HepG2 (cell line): ENCODE results near the gene IL2RG. TPM values are rescaled to one million over a fixed set of nuclear protein-coding genes. Genes with fewer than 3 reads are reported as not detected.

ENCODE experiments used
- ATAC-seq: fragments of 200-7000 bp; cut with Tn5 transposase; 3 replicates; pipeline ENCODE4 v1.9.1; 2020; ENCODE audit warnings: mild to moderate bottlenecking, moderate library complexity
- BruUV-seq: library from RNA; stranded (reverse); fragments of 400-500 nt; replicated peaks from 2 replicates; lab custom pipeline; 2021; lab: Mats Ljungman, UMichigan
- CTCF ChIA-PET: fragments of 300-600 bp; formaldehyde crosslinking; extraction: SDS; loops from one replicate; lab custom pipeline; 2021; ENCODE audit warnings: low total read pairs, inconsistent platforms, low intra/inter-chr PET ratio; lab: Yijun Ruan, JAX
- POLR2A ChIA-PET: fragments of 350-600 bp; sonication (Branson Sonifier 250); formaldehyde crosslinking; loops from one replicate; lab custom pipeline; 2020; ENCODE audit warnings: antibody characterized with exemption, inconsistent platforms; lab: Yijun Ruan, JAX
- DNase-seq: peaks from one replicate; pipeline ENCODE4 v3.0.0-alpha.2; 2015; ENCODE audit warnings: low spot score
- FAIRE-seq: peaks from 3 replicates; lab custom pipeline; 2011; peaks lifted over from hg19 to GRCh38; lab: Jason Lieb, UNC
- H2AFZ ChIP-seq: one replicate; pipeline ENCODE4 v1.6.1; 2011; ENCODE audit warnings: low read length, inconsistent platforms
- H3K27ac ChIP-seq: fragments of 300-600 bp; 3 replicates; pipeline ENCODE4 v1.8.0; 2011; ENCODE audit warnings: mixed run types, mild to moderate bottlenecking, mixed read lengths, low read length, inconsistent platforms; ENCODE audit not compliant: insufficient read depth; ENCODE audit errors: extremely low read length
- H3K27me3 ChIP-seq, 2 experiments: fragments of 200-600 bp in 1 of 2; 2 replicates in 1 of 2; 3 replicates in 1 of 2; pipeline versions ENCODE4 v1.6.0 to v1.8.0; 2011; ENCODE audit warnings: low read length in 2 of 2, mild to moderate bottlenecking in 2 of 2, moderate library complexity in 2 of 2, inconsistent platforms in 1 of 2; ENCODE audit not compliant: insufficient read depth in 2 of 2, control insufficient read depth in 1 of 2
- H3K36me3 ChIP-seq, 2 experiments: fragments of 200-600 bp in 1 of 2; replicated peaks in 1 of 2; 2 replicates in 1 of 2; 3 replicates in 1 of 2; pipeline versions ENCODE4 v1.5.1 to v1.8.0; 2011; ENCODE audit warnings: low read length in 2 of 2, inconsistent platforms in 1 of 2; ENCODE audit not compliant: insufficient read depth in 2 of 2, control insufficient read depth in 1 of 2
- H3K4me1 ChIP-seq: 2 replicates; pipeline ENCODE4 v1.5.1; 2012; ENCODE audit warnings: low read length, inconsistent platforms; ENCODE audit not compliant: insufficient read depth
- H3K4me2 ChIP-seq: 2 replicates; pipeline ENCODE4 v1.6.0; 2011; ENCODE audit warnings: low read depth, low read length, inconsistent platforms
- H3K4me3 ChIP-seq, 3 experiments: fragments of 200-600 bp in 1 of 3; sonication (generic), shearing (Covaris generic) in 1 of 3; replicated peaks in 1 of 3; 2 replicates each; pipeline ENCODE4 v1.5.1; 2011 to 2016; ENCODE audit warnings: low read length in 3 of 3, inconsistent platforms in 2 of 3, low read depth in 2 of 3, mild to moderate bottlenecking in 2 of 3, control low read depth in 1 of 3, mixed read lengths in 1 of 3; ENCODE audit not compliant: insufficient read depth in 1 of 3
- H3K79me2 ChIP-seq: one replicate; pipeline ENCODE4 v1.6.1; 2011; ENCODE audit warnings: low read length, inconsistent platforms; ENCODE audit not compliant: insufficient read depth
- H3K9ac ChIP-seq: 2 replicates; pipeline ENCODE4 v1.6.0; 2011; ENCODE audit warnings: mild to moderate bottlenecking, low read depth, low read length, inconsistent platforms; ENCODE audit not compliant: insufficient read depth
- H3K9me3 ChIP-seq: 2 replicates; pipeline ENCODE4 v1.5.1; 2012; ENCODE audit warnings: mild to moderate bottlenecking, low read length
- H4K20me1 ChIP-seq: 2 replicates; pipeline ENCODE4 v1.6.0; 2011; ENCODE audit warnings: inconsistent platforms, mild to moderate bottlenecking, low read length, moderate library complexity; ENCODE audit not compliant: insufficient read depth
- ATF5 ChIP-seq: sonication (generic); formaldehyde crosslinking; IDR thresholded peaks from 2 replicates; pipeline ENCODE4 v1.4.0; 2020; ENCODE audit warnings: mild to moderate bottlenecking, low read depth, missing genetic modification reagents
- BHLHE40 ChIP-seq: IDR thresholded peaks from 2 replicates; pipeline ENCODE4 v1.6.1; 2011; ENCODE audit warnings: low read length, improper control_type of control experiment
- DDIT3 ChIP-seq: sonication (generic); formaldehyde crosslinking; IDR thresholded peaks from 2 replicates; pipeline ENCODE4 v1.4.0; 2020; ENCODE audit warnings: mild to moderate bottlenecking, missing genetic modification reagents
- FOXP4 ChIP-seq: sonication (generic); formaldehyde crosslinking; IDR thresholded peaks from 2 replicates; pipeline ENCODE4 v1.4.0; 2020; ENCODE audit warnings: missing genetic modification reagents
- HHEX ChIP-seq: IDR thresholded peaks from 2 replicates; pipeline ENCODE4 v1.6.1; 2016; ENCODE audit warnings: control low read depth
- PTBP1 ChIP-seq: fragments of 200-400 bp; formaldehyde crosslinking; IDR thresholded peaks from 2 replicates; pipeline ENCODE4 v1.6.1; 2018; ENCODE audit warnings: low read length, low read depth; ENCODE audit not compliant: poor library complexity, severe bottlenecking
- SMAD9 ChIP-seq: sonication (generic); formaldehyde crosslinking; IDR thresholded peaks from 2 replicates; pipeline ENCODE4 v1.5.1; 2020; ENCODE audit warnings: mild to moderate bottlenecking, missing genetic modification reagents
- SNAPC4 ChIP-seq: sonication (generic); formaldehyde crosslinking; IDR thresholded peaks from 2 replicates; pipeline ENCODE4 v1.4.0; 2020; ENCODE audit warnings: mild to moderate bottlenecking, missing genetic modification reagents
- THAP11 ChIP-seq: IDR thresholded peaks from 2 replicates; pipeline ENCODE4 v1.6.1; 2016; ENCODE audit warnings: missing biosample characterization, missing genetic modification reagents
- ZNF276 ChIP-seq: sonication (generic); formaldehyde crosslinking; IDR thresholded peaks from 2 replicates; pipeline ENCODE4 v1.4.0; 2020; ENCODE audit warnings: mild to moderate bottlenecking, low read depth, missing genetic modification reagents
- ZNF44 ChIP-seq: sonication (generic); formaldehyde crosslinking; IDR thresholded peaks from 2 replicates; pipeline ENCODE4 v1.5.1; 2020; ENCODE audit warnings: mild to moderate bottlenecking, missing genetic modification reagents
- ZNF558 ChIP-seq: sonication (generic); formaldehyde crosslinking; IDR thresholded peaks from 2 replicates; pipeline ENCODE4 v1.9.0; 2022; ENCODE audit warnings: mild to moderate bottlenecking, missing genetic modification reagents, borderline replicate concordance
- ZNF703 ChIP-seq: sonication (generic); formaldehyde crosslinking; IDR thresholded peaks from 2 replicates; pipeline ENCODE4 v1.5.1; 2020; ENCODE audit warnings: missing genetic modification reagents, mild to moderate bottlenecking, moderate library complexity, borderline replicate concordance
- WGBS: methylation state at CpG from one replicate; pipeline ENCODE4 v1.1.6; 2017; ENCODE audit warnings: low lambda C conversion rate; 5-methylcytosine and 5-hydroxymethylcytosine counted together
- in situ Hi-C: cut with HindIII; loops from 2 replicates; pipeline ENCODE4 v1.10.0; 2017; ENCODE audit warnings: low pct_unique_long_range_greater_than_20kb; ENCODE audit not compliant: extremely low pct_ligation_motif_present
- intact Hi-C: fragments of 100-400 bp; cut with micrococcal nuclease; formaldehyde crosslinking; loops from one replicate; pipeline ENCODE4 v1.10.0; 2022; ENCODE audit not compliant: unreplicated experiment
- polyA plus RNA-seq, 8 experiments: library from polyadenylated mRNA; depleted of rRNA in 3 of 8; stranded (reverse) in 7 of 8; unstranded in 1 of 8; fragments of >200 nt; fragmentation: Illumina TruSeq in 4 of 8; extraction: Trizol in 4 of 8; gene quantifications; 2 replicates each; pipeline versions ENCODE4 v1.2.1 to v1.2.3, GENCODE V29; 2011 to 2016; ENCODE audit warnings: low read depth in 4 of 8, missing spikeins in 1 of 8, mixed read lengths in 1 of 8; ENCODE audit not compliant: insufficient read depth in 1 of 8
- total RNA-seq, 5 experiments: library from RNA; depleted of rRNA; stranded (reverse); fragments of >200 nt; fragmentation: Illumina TruSeq; extraction: Trizol; gene quantifications; 2 replicates each; pipeline ENCODE4 v1.2.3, GENCODE V29; 2016; ENCODE audit warnings: low read depth in 1 of 5
- TF ChIP-seq, protein P1 (sequence below): sonication (generic); formaldehyde crosslinking; IDR thresholded peaks from 2 replicates; pipeline ENCODE4 v1.5.1; 2020; ENCODE audit warnings: missing genetic modification reagents, mild to moderate bottlenecking, borderline replicate concordance

IL2RG gene
- total and polyA plus RNA-seq, 2 of the 13 experiments (the other 11 are each of a cell fraction or from before 2014, with no cell fraction given) = 0.98 TPM; not detected in 1

GRCh38 chrX:71140440-71140839, 29.1 kb upstream of the IL2RG start:
- Histone ChIP-seq H3K4me3 (no peak overlapping the region), H3K4me2 (no peak overlapping the region), H3K4me1 (no peaks in the 10 kb centered on the region), H3K36me3 (peaks cover 7 to 20% of the 10 kb centered on the region in 2 experiments; a peak in 3 of 5 replicates), H4K20me1 (no peaks in the 10 kb centered on the region), H3K27me3 (no peaks in the 10 kb centered on the region), H3K27ac (no peak overlapping the region), H2AFZ (no peak overlapping the region), H3K9me3 (no peaks in the 10 kb centered on the region), H3K9ac (no peak overlapping the region), H3K79me2 (no peaks in the 10 kb centered on the region)
- DNase-seq = no peak
- FAIRE-seq = no peak
- ATAC-seq = no peak
- no TSS peak for BruUV-seq
- ChIA-PET CTCF (no interaction called here), POLR2A (no interaction called here)
- in situ Hi-C loops = no loop called here
- WGBS = 80% methylated on average over 2 of the region's 6 CpGs
- intact Hi-C loops = no loop called here
- TF ChIP-seq SNAPC4 (CRISPR knock-in tag) = no peak
- TF ChIP-seq SMAD9 (CRISPR knock-in tag) = no peak
- no peak for TF ChIP-seq ZNF44
- no peak for TF ChIP-seq BHLHE40
- no peak for TF ChIP-seq PTBP1
- no peak for TF ChIP-seq THAP11 (CRISPR knock-in tag)
- TF ChIP-seq ATF5 (CRISPR knock-in tag) = no peak
- no peak for TF ChIP-seq DDIT3
- no peak for TF ChIP-seq ZNF703 (CRISPR knock-in tag)
- no peak for TF ChIP-seq HHEX (CRISPR knock-in tag)
- no peak for TF ChIP-seq ZNF276 (CRISPR knock-in tag)
- TF ChIP-seq FOXP4 = no peak
- TF ChIP-seq, protein P1, sequence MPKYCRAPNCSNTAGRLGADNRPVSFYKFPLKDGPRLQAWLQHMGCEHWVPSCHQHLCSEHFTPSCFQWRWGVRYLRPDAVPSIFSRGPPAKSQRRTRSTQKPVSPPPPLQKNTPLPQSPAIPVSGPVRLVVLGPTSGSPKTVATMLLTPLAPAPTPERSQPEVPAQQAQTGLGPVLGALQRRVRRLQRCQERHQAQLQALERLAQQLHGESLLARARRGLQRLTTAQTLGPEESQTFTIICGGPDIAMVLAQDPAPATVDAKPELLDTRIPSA (CRISPR knock-in tag) = no peak
- TF ChIP-seq ZNF558 (CRISPR knock-in tag) = no peak
